ENCODE results near the gene GALNT18.

DNA sequence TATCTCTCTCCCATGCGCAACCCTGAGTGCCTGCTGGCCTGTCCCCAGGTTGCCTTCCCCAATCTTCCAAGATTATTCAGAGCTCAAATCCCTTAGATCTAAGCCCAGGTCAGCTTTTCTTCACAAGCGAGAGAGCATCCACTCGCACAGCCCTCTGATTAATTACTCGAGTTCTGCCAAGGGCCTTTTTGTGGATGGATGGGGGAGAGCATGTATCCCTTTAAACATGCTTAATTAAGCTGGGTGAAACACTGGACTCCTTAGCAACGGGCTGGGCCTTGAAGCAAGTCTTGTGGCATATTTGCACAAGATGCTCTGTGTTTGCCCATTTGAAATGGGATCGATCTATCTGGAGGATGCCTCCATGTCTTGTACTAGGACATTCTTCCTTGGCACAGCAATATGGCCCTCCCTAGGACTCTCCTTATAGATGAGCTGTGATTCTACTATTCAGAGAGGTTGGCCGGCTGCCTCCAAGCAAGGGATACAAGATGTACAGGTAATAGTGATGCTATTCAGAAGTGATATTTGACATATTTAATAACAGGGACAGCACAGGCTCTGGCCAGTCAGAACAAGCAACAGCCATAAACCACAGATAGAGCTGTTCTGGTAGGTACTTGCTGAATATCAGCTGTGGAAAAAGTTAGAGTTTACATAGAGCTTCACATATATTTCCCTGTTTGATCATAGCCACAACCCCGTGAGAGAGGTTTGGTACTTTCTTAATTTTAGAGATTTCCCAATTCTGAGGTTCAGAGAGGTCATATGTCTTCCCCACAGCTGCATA is 394.3 kb downstream of the GALNT18 start:
- TF ChIP-seq, protein P1, sequence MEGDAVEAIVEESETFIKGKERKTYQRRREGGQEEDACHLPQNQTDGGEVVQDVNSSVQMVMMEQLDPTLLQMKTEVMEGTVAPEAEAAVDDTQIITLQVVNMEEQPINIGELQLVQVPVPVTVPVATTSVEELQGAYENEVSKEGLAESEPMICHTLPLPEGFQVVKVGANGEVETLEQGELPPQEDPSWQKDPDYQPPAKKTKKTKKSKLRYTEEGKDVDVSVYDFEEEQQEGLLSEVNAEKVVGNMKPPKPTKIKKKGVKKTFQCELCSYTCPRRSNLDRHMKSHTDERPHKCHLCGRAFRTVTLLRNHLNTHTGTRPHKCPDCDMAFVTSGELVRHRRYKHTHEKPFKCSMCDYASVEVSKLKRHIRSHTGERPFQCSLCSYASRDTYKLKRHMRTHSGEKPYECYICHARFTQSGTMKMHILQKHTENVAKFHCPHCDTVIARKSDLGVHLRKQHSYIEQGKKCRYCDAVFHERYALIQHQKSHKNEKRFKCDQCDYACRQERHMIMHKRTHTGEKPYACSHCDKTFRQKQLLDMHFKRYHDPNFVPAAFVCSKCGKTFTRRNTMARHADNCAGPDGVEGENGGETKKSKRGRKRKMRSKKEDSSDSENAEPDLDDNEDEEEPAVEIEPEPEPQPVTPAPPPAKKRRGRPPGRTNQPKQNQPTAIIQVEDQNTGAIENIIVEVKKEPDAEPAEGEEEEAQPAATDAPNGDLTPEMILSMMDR (IDR thresholded peaks at IDR 0.05) = no peak
- TF ChIP-seq POLR2A (IDR thresholded peaks at IDR 0.05) = no peak

Data from right lobe of liver (tissue), 4 donors.